Central memory CD8-positive, alpha-beta T cell (primary cell): ENCODE data around the gene MYOD1.

Experiments used
- ATAC-seq: fragments of 150-1000 bp; cut with Tn5 transposase; replicated peaks from 2 replicates; pipeline ENCODE4 v1.10.0; 2022; ENCODE audit warnings: mild to moderate bottlenecking, moderate FRiP score, moderate number of reproducible peaks; ENCODE audit not compliant: poor library complexity, severe bottlenecking; ENCODE audit errors: extremely low read depth
- DNase-seq, 2 donors: peaks; one replicate each; pipeline ENCODE4 v3.0.0; 2021; ENCODE audit warnings: low spot score in 2 of 2
- H3K27ac Mint-ChIP-seq: one replicate; pipeline ENCODE4 v1.8.0; 2022; ENCODE audit warnings: low read depth, mild to moderate bottlenecking, moderate library complexity, mixed read lengths
- H3K27me3 Mint-ChIP-seq: one replicate; pipeline ENCODE4 v1.8.0; 2022; ENCODE audit warnings: mixed read lengths
- H3K36me3 Mint-ChIP-seq: one replicate; pipeline ENCODE4 v1.8.0; 2022; ENCODE audit warnings: mild to moderate bottlenecking, moderate library complexity, mixed read lengths; ENCODE audit not compliant: insufficient read depth
- H3K4me1 Mint-ChIP-seq: one replicate; pipeline ENCODE4 v1.8.0; 2022; ENCODE audit warnings: mixed read lengths
- H3K4me3 Mint-ChIP-seq: one replicate; pipeline ENCODE4 v1.8.0; 2022; ENCODE audit warnings: mild to moderate bottlenecking, moderate library complexity, mixed read lengths
- H3K9me3 Mint-ChIP-seq: one replicate; pipeline ENCODE4 v1.8.0; 2022; ENCODE audit warnings: mixed read lengths

MYOD1 gene

DNA sequence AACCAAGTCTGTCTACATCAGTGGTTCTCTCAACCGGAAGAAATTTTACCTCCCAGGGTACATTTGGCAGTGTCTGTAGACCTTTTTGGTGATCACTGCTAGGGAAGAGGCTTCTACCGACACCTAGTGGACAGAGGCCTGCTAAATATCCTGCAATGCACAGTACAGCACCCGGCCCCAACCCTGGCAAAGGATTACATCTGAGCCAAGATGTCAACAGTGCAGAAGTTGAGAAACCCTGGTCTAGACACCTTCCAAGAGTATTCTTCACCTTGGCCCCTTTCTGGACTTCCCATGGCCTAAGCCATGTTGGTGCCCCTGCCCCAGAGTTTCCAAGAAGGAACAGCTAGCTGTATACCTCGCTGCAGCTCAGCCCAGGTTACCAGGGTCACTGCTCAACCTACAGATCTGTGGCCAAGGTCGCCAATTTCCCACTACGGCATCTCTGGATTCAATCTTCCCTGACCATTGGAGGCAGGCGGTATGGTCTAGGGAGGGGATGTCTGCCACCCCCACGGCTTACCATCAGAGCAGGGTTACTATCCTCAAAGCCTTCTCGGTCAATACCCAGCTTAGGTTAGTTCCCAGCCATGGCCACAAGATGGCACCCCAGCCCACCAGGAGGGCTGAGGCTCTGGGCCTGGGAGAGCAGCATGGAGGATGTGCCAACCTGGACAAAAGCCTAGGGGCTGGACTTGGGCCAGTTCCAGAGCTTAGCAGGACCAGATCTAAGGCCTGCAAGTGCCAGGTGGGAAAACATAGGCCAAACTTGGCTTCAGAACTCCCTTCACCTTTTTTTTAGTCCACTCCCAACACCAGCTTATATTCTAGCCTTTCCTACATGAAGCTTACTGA is 11.5 kb downstream of the MYOD1 start:
- Mint-ChIP-seq H3K27ac (no peak overlapping the region), H3K4me1 (no peaks in the 10 kb centered on the region), H3K9me3 (no peaks in the 10 kb centered on the region), H3K27me3 (peaks cover 64% of the 10 kb centered on the region), H3K4me3 (no peak overlapping the region), H3K36me3 (no peaks in the 10 kb centered on the region)
- peak; percentile 24 to 42 for DNase-seq
- peak; percentile 47 for ATAC-seq

DNA sequence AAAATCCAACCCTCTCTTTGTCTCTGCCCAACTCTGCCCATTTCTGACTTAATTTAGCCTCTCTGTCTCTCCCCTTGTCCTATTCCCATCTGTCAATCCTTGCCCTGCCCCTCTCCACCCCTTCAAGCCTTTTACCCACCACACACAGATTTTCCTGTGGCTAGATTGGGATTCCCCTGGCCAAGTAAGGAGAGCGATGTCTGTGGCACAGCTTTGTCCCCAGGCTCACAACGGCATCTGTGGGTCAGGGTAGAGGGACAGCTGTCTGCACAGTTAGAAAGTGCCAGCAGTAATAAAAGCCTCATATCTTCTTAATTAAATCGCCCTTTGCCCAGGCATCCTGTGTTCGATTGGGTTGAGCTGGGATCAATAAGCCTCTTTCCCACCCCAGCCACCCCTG is 13.9 kb downstream of the MYOD1 start:
- ATAC-seq = no peak

DNA sequence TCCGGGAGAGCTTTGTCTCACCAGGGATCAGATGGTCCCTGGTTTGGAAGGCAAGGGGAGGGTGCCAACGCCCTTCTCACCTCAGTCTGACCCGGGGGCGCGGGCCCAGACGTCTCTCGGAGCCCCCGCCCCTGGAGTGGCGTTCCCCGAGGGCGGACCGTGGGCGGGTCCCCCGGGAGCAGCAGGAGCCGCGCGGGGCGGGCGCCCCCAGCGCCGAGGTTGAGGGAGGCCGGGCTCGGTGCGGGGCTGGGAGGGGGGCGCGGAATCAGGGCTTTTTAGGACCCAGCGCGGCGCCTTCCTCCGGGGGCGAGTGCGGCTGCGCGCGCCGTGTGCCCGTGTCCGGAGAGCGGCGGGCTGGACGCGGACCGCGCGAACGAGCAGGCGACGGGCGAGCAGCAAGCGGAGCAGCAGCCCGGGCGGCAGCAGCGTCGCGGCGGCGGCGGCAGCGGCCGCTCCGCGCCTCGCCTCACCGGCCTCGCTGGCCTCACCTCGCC is 15.1 kb downstream of the MYOD1 start, which contains the start of gene KCNC1:
KCNC1 (plus strand) TSS at position 364 of the 494 bp plus-strand sequence. CDS start 1,222 bp downstream, outside the sequence.
- DNase-seq (no peak), ATAC-seq (no peak)
- Mint-ChIP-seq H3K9me3 (no peaks in the 10 kb centered on the region), H3K27me3 (peaks cover 58% of the 10 kb centered on the region), H3K4me1 (no peaks in the 10 kb centered on the region), H3K36me3 (no peaks in the 10 kb centered on the region), H3K27ac (no peak within 1 kb of the TSS), H3K4me3 (peak within 1 kb of the TSS; percentile 31)

More for the DNA sequence above, 13.9 kb downstream of the MYOD1 start:
- Mint-ChIP-seq H3K36me3 (no peaks in the 10 kb centered on the region), H3K27ac (no peak overlapping the region), H3K4me1 (no peaks in the 10 kb centered on the region), H3K4me3 (no peak overlapping the region), H3K27me3 (peaks cover 69% of the 10 kb centered on the region), H3K9me3 (no peaks in the 10 kb centered on the region)
- no peak for DNase-seq

- H3K36me3 Mint-ChIP-seq = no peaks in the 10 kb centered on the region
- no peaks in the 10 kb centered on the region for H3K9me3 Mint-ChIP-seq
- H3K4me1 Mint-ChIP-seq = no peaks in the 10 kb centered on the region
- H3K4me3 Mint-ChIP-seq = no peak overlapping the region
- ATAC-seq (no peak), DNase-seq (no peak)
- peaks cover 51% of the 10 kb centered on the region for H3K27me3 Mint-ChIP-seq
- no peak overlapping the region for H3K27ac Mint-ChIP-seq
Measured at GRCh38 chr11:17734986-17735817, 15.8 kb downstream of the MYOD1 start.

DNA sequence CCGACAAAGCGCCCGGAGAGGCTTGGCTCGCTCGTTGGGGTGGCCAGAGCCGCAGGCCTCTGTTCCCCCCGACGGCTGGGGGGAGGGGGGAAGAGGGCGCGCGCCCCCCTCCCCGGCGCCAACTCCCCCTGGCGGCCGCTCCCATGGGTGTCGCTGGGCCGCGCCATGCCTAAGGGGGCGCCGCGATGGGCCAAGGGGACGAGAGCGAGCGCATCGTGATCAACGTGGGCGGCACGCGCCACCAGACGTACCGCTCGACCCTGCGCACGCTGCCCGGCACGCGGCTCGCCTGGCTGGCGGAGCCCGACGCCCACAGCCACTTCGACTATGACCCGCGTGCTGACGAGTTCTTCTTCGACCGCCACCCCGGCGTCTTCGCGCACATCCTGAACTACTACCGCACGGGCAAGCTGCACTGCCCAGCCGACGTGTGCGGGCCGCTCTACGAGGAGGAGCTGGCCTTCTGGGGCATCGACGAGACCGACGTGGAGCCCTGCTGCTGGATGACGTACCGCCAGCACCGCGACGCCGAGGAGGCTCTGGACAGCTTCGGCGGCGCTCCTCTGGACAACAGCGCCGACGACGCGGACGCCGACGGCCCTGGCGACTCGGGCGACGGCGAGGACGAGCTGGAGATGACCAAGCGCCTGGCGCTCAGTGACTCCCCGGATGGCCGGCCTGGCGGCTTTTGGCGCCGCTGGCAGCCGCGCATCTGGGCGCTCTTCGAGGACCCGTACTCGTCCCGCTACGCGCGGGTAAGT is 16.6 kb downstream of the MYOD1 start:
- Mint-ChIP-seq H3K9me3 (no peaks in the 10 kb centered on the region), H3K27ac (no peak overlapping the region), H3K4me1 (no peaks in the 10 kb centered on the region), H3K27me3 (peaks cover 43% of the 10 kb centered on the region), H3K36me3 (no peaks in the 10 kb centered on the region), H3K4me3 (no peak overlapping the region)
- ATAC-seq (no peak), DNase-seq (no peak)

DNA sequence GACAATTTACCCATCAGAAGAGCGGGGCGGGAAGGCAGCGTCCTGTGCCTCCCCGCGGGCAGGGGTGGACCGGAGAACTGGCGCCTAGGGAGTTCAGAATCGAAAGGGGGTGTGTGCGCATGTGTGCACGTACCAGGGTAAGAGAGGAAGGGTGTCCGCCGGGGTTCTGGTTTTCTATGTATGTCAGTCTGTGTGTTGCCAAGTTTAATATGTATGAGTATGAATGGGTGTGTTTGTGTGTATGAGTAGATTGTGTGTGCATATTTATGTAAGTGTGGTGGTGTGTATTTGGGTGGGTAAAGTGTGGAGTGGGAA is 17.2 kb downstream of the MYOD1 start:
- no peak overlapping the region for H3K27ac Mint-ChIP-seq
- no peaks in the 10 kb centered on the region for H3K4me1 Mint-ChIP-seq
- peaks cover 42% of the 10 kb centered on the region for H3K27me3 Mint-ChIP-seq
- H3K9me3 Mint-ChIP-seq = no peaks in the 10 kb centered on the region
- no peak for DNase-seq
- ATAC-seq = no peak
- no peak overlapping the region for H3K4me3 Mint-ChIP-seq
- no peaks in the 10 kb centered on the region for H3K36me3 Mint-ChIP-seq

DNA sequence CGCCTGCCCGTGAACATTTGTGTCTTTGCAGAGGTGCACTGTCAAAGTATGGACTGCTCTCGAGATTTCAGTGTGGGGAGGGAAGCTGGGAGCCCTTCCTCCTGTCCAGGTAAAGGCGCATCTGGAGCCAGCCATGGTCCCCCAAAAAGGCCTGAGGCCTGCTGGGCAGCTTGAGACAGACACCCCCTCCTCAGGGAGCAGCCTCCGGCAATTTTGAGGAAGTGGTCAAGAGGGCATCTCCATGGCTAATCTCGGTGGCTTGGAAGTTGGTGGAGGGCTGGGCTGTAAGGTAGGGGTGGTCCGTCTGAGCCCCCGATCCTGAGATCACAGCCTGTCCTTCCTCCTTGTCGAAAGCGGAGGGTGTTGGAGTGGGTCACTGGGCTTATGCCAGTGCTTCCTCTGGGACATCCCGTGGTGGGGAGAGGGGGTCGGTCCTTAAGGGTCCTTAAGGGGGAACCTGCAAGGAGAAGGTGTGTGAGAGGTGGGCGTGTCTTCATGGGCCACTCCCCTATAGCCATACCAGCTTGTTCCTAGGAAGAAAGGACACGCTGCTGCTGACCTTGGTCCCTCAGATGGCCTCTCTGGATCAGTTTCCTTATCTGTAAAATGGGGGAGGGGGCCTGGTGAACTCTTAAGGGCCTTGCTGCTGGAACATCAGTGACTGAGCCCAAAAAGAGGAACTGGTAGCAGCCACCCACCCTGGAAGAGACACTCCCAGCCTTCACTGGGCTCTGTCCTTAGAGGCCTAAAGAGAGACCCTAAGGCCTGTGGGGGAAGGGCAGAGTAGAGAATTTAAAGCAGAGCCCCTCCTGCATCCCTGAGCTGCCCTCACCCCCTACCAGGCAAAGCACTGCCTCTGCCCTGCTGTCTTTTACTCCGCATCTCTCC is 17.8 kb downstream of the MYOD1 start:
- Mint-ChIP-seq H3K4me3 (no peak overlapping the region), H3K9me3 (no peaks in the 10 kb centered on the region), H3K27ac (no peak overlapping the region), H3K4me1 (no peaks in the 10 kb centered on the region), H3K27me3 (peaks cover 43% of the 10 kb centered on the region), H3K36me3 (no peaks in the 10 kb centered on the region)
- ATAC-seq = no peak
- no peak for DNase-seq

GRCh38 chr11:17738151-17738973 is 19.0 kb downstream of the MYOD1 start:
- Mint-ChIP-seq H3K27ac (no peak overlapping the region), H3K4me3 (no peak overlapping the region), H3K9me3 (no peaks in the 10 kb centered on the region), H3K27me3 (peaks cover 31% of the 10 kb centered on the region), H3K4me1 (no peaks in the 10 kb centered on the region), H3K36me3 (no peaks in the 10 kb centered on the region)
- ATAC-seq (no peak), DNase-seq (no peak)

- H3K4me1 Mint-ChIP-seq = no peaks in the 10 kb centered on the region
- no peak for DNase-seq
- H3K27me3 Mint-ChIP-seq = peaks cover 21% of the 10 kb centered on the region
- H3K36me3 Mint-ChIP-seq = no peaks in the 10 kb centered on the region
- H3K27ac Mint-ChIP-seq = no peak overlapping the region
- H3K9me3 Mint-ChIP-seq = no peaks in the 10 kb centered on the region
- no peak for ATAC-seq
- no peak overlapping the region for H3K4me3 Mint-ChIP-seq
Measured at GRCh38 chr11:17739945-17740338, 20.6 kb downstream of the MYOD1 start.

- no peak for ATAC-seq
- no peak for DNase-seq
- Mint-ChIP-seq H3K27me3 (peaks cover 27% of the 10 kb centered on the region), H3K36me3 (no peaks in the 10 kb centered on the region), H3K4me1 (no peaks in the 10 kb centered on the region), H3K9me3 (no peaks in the 10 kb centered on the region), H3K27ac (no peak overlapping the region), H3K4me3 (no peak overlapping the region)
Measured at GRCh38 chr11:17740649-17741235, 21.4 kb downstream of the MYOD1 start.

DNA sequence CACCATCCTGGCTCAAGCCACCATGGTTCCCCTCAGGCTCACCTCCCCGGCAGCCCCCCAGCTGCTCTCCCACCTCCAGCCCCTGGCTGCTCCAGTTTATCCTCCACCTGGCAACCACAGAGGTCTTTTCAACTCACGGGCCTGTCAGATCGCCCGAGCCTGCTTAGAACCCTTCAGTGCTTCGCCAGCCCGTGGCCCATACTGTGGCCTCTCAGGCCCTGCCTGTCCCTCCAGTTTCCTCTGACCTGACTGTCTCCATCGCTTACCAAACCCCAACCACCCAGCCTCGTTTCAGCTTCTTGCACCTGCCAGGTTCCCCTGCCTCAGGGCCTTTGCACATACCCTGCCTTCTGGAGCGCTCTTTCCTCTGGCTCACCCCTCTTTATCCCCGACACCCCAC is 22.1 kb downstream of the MYOD1 start:
- no peaks in the 10 kb centered on the region for H3K4me1 Mint-ChIP-seq
- no peaks in the 10 kb centered on the region for H3K36me3 Mint-ChIP-seq
- no peak overlapping the region for H3K27ac Mint-ChIP-seq

More for the DNA sequence above, 22.1 kb downstream of the MYOD1 start:
- H3K9me3 Mint-ChIP-seq = no peaks in the 10 kb centered on the region
- DNase-seq (no peak), ATAC-seq (no peak)
- no peak overlapping the region for H3K4me3 Mint-ChIP-seq
- peaks cover 30% of the 10 kb centered on the region for H3K27me3 Mint-ChIP-seq
